Thyroid gland (tissue), 4 donors: ENCODE results near the gene FNDC3B. TPM values are rescaled to one million over a fixed set of nuclear protein-coding genes. Genes with fewer than 3 reads are reported as not detected.

Source experiments
- DNase-seq, 2 donors: peaks; one replicate each; pipeline ENCODE4 v3.0.0-alpha.2; 2019
- H3K27ac ChIP-seq, 3 donors: fragments of 200-600 bp; sonication (generic); 1 replicate in 2 of 3; 2 replicates in 1 of 3; pipeline ENCODE4 v1.5.1; 2016 to 2019; ENCODE audit warnings: mild to moderate bottlenecking in 1 of 3, moderate library complexity in 1 of 3
- H3K27me3 ChIP-seq: fragments of 200-600 bp; sonication (generic); one replicate; pipeline ENCODE4 v1.5.1; 2019
- H3K36me3 ChIP-seq, 2 donors: fragments of 200-600 bp; sonication (generic); one replicate each; pipeline ENCODE4 v1.5.1; 2016 to 2019
- H3K4me1 ChIP-seq, 2 donors: fragments of 200-600 bp; sonication (generic); one replicate each; pipeline ENCODE4 v1.5.1; 2017 to 2019
- H3K4me3 ChIP-seq, 3 donors: fragments of 200-600 bp; sonication (generic); replicated peaks in 1 of 3; 1 replicate in 2 of 3; 2 replicates in 1 of 3; pipeline ENCODE4 v1.5.1; 2016; ENCODE audit warnings: mild to moderate bottlenecking in 1 of 3
- H3K9me3 ChIP-seq: fragments of 200-600 bp; sonication (generic); one replicate; pipeline ENCODE4 v1.5.1; 2017
- CTCF ChIP-seq, 6 experiments: fragments of 200-600 bp in 3 of 6; fragments of 450-650 bp in 3 of 6; sonication (generic) in 3 of 6; IDR thresholded peaks; one replicate each; pipeline ENCODE4 v1.5.1; 2016 to 2019; ENCODE audit warnings: antibody characterized with exemption in 6 of 6, mild to moderate bottlenecking in 2 of 6, inconsistent platforms in 1 of 6, moderate library complexity in 1 of 6
- POLR2A ChIP-seq, 2 donors: fragments of 450-650 bp; IDR thresholded peaks; one replicate each; pipeline ENCODE4 v1.6.1; 2017; ENCODE audit warnings: antibody characterized with exemption in 2 of 2, mild to moderate bottlenecking in 2 of 2, moderate library complexity in 1 of 2
- WGBS, 2 donors: methylation state at CpG; one replicate each; pipeline ENCODE4 v1.1.5; 2017; 5-methylcytosine and 5-hydroxymethylcytosine counted together
- intact Hi-C: fragments of 100-400 bp; cut with DNase I; formaldehyde crosslinking; loops from one replicate; pipeline ENCODE4 v1.15.1; 2023
- total RNA-seq, 4 donors: library from RNA; depleted of rRNA; stranded (reverse); fragments of >200 nt; gene quantifications; one replicate each; pipeline ENCODE4 v1.2.3, GENCODE V29; 2016

FNDC3B gene
- total RNA-seq, 4 donors from 2014 or later: 118 to 172 (median 146) TPM

DNA sequence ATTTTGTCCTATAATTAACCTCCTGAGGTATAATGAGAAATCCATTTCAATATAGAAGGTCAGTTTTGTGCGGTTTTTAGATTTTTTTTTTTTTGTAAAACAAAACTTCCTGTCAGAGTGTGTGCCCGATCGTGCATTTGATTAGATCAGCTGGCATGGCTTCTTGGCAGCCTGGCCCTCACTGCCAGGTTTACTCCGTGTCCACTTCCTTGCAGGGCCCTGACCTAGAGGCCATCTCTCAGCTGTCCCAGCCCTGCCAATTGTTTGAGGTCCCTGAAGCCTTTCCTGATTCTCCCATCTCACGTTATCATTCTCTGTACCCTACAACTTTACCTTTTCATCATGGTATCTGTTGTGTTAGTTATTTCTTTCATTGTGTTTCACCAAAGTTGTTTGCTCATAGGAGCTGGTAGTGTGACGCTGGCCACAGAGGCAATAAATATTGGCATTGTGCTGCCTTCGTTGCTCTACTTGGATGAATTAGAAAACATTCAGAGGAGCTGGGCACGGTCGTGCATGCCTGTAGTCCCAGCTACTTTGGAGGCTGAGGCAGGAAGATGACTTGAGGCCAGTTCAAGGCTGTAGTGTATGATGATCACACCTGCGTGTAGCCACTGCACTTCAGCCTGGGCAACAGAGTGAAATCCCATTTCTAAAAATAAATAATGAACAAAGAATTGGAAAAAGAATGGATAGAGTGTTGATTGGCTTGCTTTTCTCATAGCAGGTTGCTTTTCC is 206.9 kb downstream of the FNDC3B start:
- Histone ChIP-seq H3K36me3 (peaks cover 0 to 3% of the 10 kb centered on the region in 2 donors), H3K9me3 (no peaks in the 10 kb centered on the region), H3K27ac (no peak overlapping the region), H3K4me3 (no peak overlapping the region), H3K4me1 (peaks cover 13 to 15% of the 10 kb centered on the region in 2 donors), H3K27me3 (no peaks in the 10 kb centered on the region)
- TF ChIP-seq POLR2A (IDR thresholded peaks at IDR 0.05) (no peak), CTCF (IDR thresholded peaks at IDR 0.05) (no peak)
- DNase-seq: peak; percentile 41 to 55
- WGBS, 2 donors: 63 to 65% methylated on average over 10 of the region's 10 CpGs
- intact Hi-C loops: no loop called here

- 87 to 90% methylated on average over 13 of the region's 13 CpGs for WGBS, 2 donors
- Histone ChIP-seq H3K4me3 (no peak overlapping the region), H3K9me3 (no peaks in the 10 kb centered on the region), H3K36me3 (peaks cover 0 to 7% of the 10 kb centered on the region in 2 donors), H3K27ac (no peak overlapping the region), H3K4me1 (peaks cover 13 to 15% of the 10 kb centered on the region in 2 donors), H3K27me3 (no peaks in the 10 kb centered on the region)
- DNase-seq: no peak
- no peak for TF ChIP-seq POLR2A (IDR thresholded peaks at IDR 0.05)
- no peak for TF ChIP-seq CTCF (IDR thresholded peaks at IDR 0.05)
- intact Hi-C loops: no loop called here
These were observed 208.3 kb downstream of the FNDC3B start for GRCh38 chr3:172247525-172248274.

- peaks cover 13 to 15% of the 10 kb centered on the region in 2 donors for H3K4me1 ChIP-seq
- no peaks in the 10 kb centered on the region for H3K9me3 ChIP-seq
- TF ChIP-seq POLR2A (IDR thresholded peaks at IDR 0.05): no peak
- no peak for TF ChIP-seq CTCF (IDR thresholded peaks at IDR 0.05)
- H3K27me3 ChIP-seq: no peaks in the 10 kb centered on the region
- no peak overlapping the region for H3K4me3 ChIP-seq
- peaks cover 0 to 7% of the 10 kb centered on the region in 2 donors for H3K36me3 ChIP-seq
- WGBS, 2 donors: 81 to 84% methylated on average over 1 of the region's 1 CpG
- intact Hi-C loops: no loop called here
- no peak overlapping the region for H3K27ac ChIP-seq
- no peak for DNase-seq
These were observed 209.7 kb downstream of the FNDC3B start for GRCh38 chr3:172249039-172249438.

DNA sequence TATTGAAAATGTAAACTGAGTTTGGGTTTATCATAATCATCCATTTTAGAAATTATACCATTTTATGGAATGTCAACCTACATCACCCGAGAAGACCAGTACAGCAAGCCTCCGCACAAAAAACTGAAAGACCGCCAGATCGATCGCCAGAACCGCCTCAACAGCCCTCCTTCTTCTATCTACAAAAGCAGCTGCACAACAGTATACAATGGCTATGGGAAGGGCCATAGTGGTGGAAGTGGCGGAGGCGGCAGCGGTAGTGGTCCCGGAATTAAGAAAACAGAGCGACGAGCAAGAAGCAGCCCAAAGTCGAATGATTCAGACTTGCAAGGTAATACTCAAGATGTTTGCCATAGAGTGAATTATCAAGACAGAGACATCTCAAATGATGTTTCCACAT is 211.8 kb downstream of the FNDC3B start:
- Histone ChIP-seq H3K4me3 (no peak overlapping the region), H3K27me3 (no peaks in the 10 kb centered on the region), H3K4me1 (peaks cover under 1 to 13% of the 10 kb centered on the region in 2 donors), H3K27ac (no peak overlapping the region), H3K36me3 (peaks cover 0 to 7% of the 10 kb centered on the region in 2 donors), H3K9me3 (no peaks in the 10 kb centered on the region)
- 97 to 99% methylated on average over 13 of the region's 13 CpGs for WGBS, 2 donors
- TF ChIP-seq POLR2A (IDR thresholded peaks at IDR 0.05) (no peak), CTCF (IDR thresholded peaks at IDR 0.05) (no peak)
- intact Hi-C loops: no loop called here
- no peak for DNase-seq

DNA sequence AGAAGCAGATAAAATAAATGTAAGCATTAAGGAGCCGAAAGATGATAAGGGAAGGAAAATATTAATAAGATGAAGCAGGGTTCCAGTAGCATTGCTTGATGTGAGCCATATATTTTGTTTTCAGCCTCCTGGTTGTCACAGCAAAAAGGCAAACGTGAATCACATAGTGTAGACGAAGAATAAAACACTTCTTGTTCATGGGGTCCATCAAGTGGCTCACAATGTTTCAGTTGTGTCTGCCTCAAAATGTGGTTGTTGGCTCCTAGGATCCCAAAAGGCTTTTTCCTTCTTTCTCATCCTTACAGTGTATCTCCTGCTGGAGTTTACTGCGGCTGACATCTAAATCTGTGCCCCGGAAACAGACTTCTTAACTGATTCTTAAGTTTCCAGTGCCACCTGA is 213.8 kb downstream of the FNDC3B start:
- H3K36me3 ChIP-seq: peaks cover 0 to 7% of the 10 kb centered on the region in 2 donors
- intact Hi-C loops: no loop called here
- H3K9me3 ChIP-seq: no peaks in the 10 kb centered on the region
- no peak overlapping the region for H3K27ac ChIP-seq
- TF ChIP-seq POLR2A (IDR thresholded peaks at IDR 0.05): no peak
- H3K4me1 ChIP-seq: peaks cover 0 to 14% of the 10 kb centered on the region in 2 donors
- no peak overlapping the region for H3K4me3 ChIP-seq
- 93 to 96% methylated on average over 5 of the region's 5 CpGs for WGBS, 2 donors
- no peak for DNase-seq
- H3K27me3 ChIP-seq: no peaks in the 10 kb centered on the region
